Subcutaneous preadipocyte (primary cell): ENCODE results near the gene FBXW7. TPM values are rescaled to one million over a fixed set of nuclear protein-coding genes. Genes with fewer than 3 reads are reported as not detected.

Experiments used
- small RNA-seq: library from RNA; depleted of rRNA; stranded (forward); fragments of <200 nt; gene quantifications from one replicate; pipeline ENCODE3, GENCODE V24; 2012
- total RNA-seq: library from RNA; depleted of rRNA; stranded (reverse); fragments of >200 nt; gene quantifications from 2 replicates; pipeline ENCODE4 v1.2.3, GENCODE V29; 2012

Gene FBXW7, protein sequence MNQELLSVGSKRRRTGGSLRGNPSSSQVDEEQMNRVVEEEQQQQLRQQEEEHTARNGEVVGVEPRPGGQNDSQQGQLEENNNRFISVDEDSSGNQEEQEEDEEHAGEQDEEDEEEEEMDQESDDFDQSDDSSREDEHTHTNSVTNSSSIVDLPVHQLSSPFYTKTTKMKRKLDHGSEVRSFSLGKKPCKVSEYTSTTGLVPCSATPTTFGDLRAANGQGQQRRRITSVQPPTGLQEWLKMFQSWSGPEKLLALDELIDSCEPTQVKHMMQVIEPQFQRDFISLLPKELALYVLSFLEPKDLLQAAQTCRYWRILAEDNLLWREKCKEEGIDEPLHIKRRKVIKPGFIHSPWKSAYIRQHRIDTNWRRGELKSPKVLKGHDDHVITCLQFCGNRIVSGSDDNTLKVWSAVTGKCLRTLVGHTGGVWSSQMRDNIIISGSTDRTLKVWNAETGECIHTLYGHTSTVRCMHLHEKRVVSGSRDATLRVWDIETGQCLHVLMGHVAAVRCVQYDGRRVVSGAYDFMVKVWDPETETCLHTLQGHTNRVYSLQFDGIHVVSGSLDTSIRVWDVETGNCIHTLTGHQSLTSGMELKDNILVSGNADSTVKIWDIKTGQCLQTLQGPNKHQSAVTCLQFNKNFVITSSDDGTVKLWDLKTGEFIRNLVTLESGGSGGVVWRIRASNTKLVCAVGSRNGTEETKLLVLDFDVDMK
- 47.8 and 51.0 TPM in 2 replicates for total RNA-seq

DNA sequence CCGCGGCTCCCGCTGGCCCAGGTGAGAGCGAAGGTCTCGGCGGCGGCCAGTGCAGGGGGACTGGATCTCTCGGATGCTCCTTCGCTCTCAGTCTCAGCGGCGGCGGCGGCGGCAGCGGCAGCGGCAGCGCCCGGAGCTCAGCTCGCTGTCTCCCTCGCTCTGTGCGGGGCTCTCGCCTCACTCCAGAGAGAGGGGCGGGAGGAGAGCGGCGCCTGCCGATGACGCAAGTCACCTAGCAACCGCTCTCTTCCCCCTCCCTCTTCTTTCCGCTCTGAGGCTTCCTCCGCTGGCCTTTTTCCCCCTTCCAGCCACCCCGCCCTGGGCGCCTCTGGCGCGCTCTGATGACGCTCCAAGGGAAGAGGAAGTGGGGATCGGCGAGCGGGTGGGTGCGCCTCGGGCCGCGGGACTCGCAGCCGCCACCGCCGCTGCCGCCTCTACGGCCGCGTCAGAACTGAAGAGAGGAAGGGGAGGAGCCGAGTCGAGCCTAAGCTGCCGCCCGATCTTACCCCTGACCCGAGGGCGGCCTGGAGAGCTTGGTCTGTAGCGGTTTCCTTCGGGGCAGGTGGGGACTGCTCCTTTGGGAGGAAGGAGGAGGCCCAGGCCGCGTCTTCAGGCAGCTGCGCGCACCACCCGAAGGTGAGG, at the start of gene FBXW7:
TSS of gene FBXW7 (minus strand) at position 190 of the 642 bp plus-strand sequence. CDS start 124,289 bp downstream, outside the sequence.

Small RNA genes within 50 kb of the gene (small RNA-seq; reads per million reads assigned to genes)
- gene MIR3140, result 0.55 reads per million, percentile 33 among the genes with 10 or more reads in this experiment

Other genes starting within 250 kb of the FBXW7 start
- gene TMEM154, start 143.9 kb upstream of the FBXW7 start, total RNA-seq, result 2.6 and 11.1 TPM in 2 replicates
- gene TIGD4, start 243.6 kb upstream of the FBXW7 start, total RNA-seq, result under 0.01 and 0.20 TPM in 2 replicates
- gene ARFIP1, start 243.9 kb upstream of the FBXW7 start, total RNA-seq, result 30.9 and 40.3 TPM in 2 replicates